RPMI7951 (cell line): ENCODE data around the gene CD81. TPM values are rescaled to one million over a fixed set of nuclear protein-coding genes. Genes with fewer than 3 reads are reported as not detected.
A peak's percentile ranks its signal among the peaks of the same experiment; 100 is the strongest.

ENCODE experiments used
- DNase-seq: peaks from one replicate; pipeline ENCODE4 v3.0.0-alpha.2; 2012; ENCODE audit warnings: low read depth
- total RNA-seq: library from RNA; depleted of rRNA; stranded (reverse); fragments of >200 nt; shearing (Covaris generic); gene quantifications from 2 replicates; pipeline ENCODE4 v1.2.3, GENCODE V29; 2014

The CD81 gene
- total RNA-seq, 1 experiment from 2014 or later, result 248 TPM

GRCh38 chr11:2404735-2405196 is 27.7 kb downstream of the CD81 start:
- no peak for DNase-seq

- DNase-seq, result no peak
These were observed 29.3 kb downstream of the CD81 start for GRCh38 chr11:2406451-2406850.

GRCh38 chr11:2406878-2407410 is 29.8 kb downstream of the CD81 start:
- no peak for DNase-seq

GRCh38 chr11:2408671-2409070 is 31.6 kb downstream of the CD81 start:
- no peak for DNase-seq

- DNase-seq, result no peak
These were observed 32.0 kb downstream of the CD81 start for GRCh38 chr11:2409126-2409525.

- no peak for DNase-seq
These were observed 32.7 kb downstream of the CD81 start for GRCh38 chr11:2409611-2410468.

GRCh38 chr11:2410616-2411015 is 33.5 kb downstream of the CD81 start:
- no peak for DNase-seq

GRCh38 chr11:2411446-2412305 is 34.6 kb downstream of the CD81 start:
- DNase-seq, result no peak

GRCh38 chr11:2412323-2412722 is 35.2 kb downstream of the CD81 start:
- DNase-seq, result no peak

- no peak for DNase-seq
These were observed 36.9 kb downstream of the CD81 start for GRCh38 chr11:2413742-2414579.

- no peak for DNase-seq
These were observed 37.5 kb downstream of the CD81 start for GRCh38 chr11:2414616-2415015.

- DNase-seq, result no peak
These were observed 38.1 kb downstream of the CD81 start for GRCh38 chr11:2415171-2415570.

- no peak for DNase-seq
These were observed 38.7 kb downstream of the CD81 start for GRCh38 chr11:2415601-2416380.

- DNase-seq, result no peak
These were observed 39.7 kb downstream of the CD81 start for GRCh38 chr11:2416765-2417164.

GRCh38 chr11:2417856-2418692 is 41.0 kb downstream of the CD81 start:
- no peak for DNase-seq

- DNase-seq, result no peak
These were observed 41.7 kb downstream of the CD81 start for GRCh38 chr11:2418693-2419360.

GRCh38 chr11:2419638-2420501 is 42.8 kb downstream of the CD81 start:
- peak; percentile 57 for DNase-seq
